NCI-H510A treated with DMSO at 0.1 percent for 48 hours (cell line): Measurements from ENCODE around the gene BOLA1.
"Not testable (repeated sequence)": the region's sequence is repeated elsewhere in the genome, so short reads cannot be mapped to it uniquely, and the experiment has no call there.

Experiments
- DNase-seq: peaks from one replicate; lab custom pipeline; 2025; lab: John Stamatoyannopoulos, UW

Gene BOLA1

GRCh38 chr1:149931212-149931790 is 31.9 kb downstream of the BOLA1 start:
- DNase-seq, result no peak

GRCh38 chr1:149932474-149932873 is 33.1 kb downstream of the BOLA1 start:
- no peak for DNase-seq

DNA sequence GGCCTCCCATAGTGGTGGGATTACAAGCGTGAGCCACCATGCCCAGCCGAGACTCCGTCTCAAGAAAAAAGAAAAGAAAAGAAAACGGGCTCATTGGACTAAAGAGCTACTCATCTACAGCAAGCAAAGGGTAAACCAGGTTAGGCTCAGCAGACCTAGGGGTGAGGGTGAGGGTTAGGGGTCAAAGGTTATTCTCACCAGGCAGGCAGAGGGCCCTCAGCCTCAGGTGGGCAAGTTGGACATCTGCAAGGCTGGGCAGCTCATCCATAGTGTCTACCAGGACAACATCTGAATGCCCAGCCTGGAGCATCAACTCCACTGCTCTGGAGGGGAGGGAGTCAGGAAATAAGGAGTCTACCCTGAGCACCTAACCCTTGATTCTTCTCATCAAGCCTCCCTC is 33.8 kb downstream of the BOLA1 start:
- no peak for DNase-seq

DNA sequence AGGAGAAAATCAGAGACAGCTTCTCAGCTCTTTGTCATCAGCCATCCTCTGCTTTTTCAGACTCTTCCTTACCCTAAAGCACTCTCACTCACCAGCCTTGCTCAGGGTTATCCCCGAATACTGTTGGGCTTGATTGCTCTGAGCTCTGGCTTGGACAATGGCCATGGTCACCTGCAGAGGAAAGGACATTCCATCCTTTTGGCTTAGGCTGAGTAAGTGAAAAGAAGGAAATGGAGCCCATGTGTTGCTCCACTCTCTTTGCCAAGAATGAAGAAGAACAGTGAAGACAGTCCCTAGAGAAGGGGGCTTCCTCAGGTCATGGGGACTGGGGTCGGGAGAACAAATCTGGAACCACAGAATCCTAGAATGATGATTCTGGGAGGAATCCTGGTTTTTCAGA is 35.0 kb downstream of the BOLA1 start:
- DNase-seq, result no peak

GRCh38 chr1:149936170-149936991 is 37.0 kb downstream of the BOLA1 start, which contains the start of gene MTMR11:
Gene MTMR11 (minus strand): TSS chr1:149936879. CDS start chr1:149936647, 232 bp downstream.
- no peak for DNase-seq

GRCh38 chr1:149936992-149937705 is 37.8 kb downstream of the BOLA1 start:
- peak; percentile 70 for DNase-seq

- no peak for DNase-seq
Measured at GRCh38 chr1:149937759-149938158, 38.4 kb downstream of the BOLA1 start.

DNA sequence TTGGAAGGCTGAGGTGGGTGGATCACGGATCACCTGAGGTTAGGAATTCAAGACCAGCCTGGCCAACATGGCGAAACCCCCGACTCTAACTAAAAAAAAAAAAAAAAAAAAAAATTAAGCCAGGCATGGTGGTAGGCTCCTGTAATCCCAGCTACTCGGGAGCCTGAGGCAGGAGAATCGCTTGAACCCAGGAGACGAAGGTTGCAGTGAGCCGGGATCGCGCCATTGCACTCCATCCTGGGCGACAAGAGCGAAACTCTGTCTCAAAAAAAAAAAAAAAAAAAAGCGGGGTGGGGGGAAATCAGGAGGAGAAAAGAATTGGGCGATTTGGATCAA is 39.3 kb downstream of the BOLA1 start:
- DNase-seq, result not testable (repeated sequence)

GRCh38 chr1:149940427-149940826 is 41.1 kb downstream of the BOLA1 start:
- no peak for DNase-seq

DNA sequence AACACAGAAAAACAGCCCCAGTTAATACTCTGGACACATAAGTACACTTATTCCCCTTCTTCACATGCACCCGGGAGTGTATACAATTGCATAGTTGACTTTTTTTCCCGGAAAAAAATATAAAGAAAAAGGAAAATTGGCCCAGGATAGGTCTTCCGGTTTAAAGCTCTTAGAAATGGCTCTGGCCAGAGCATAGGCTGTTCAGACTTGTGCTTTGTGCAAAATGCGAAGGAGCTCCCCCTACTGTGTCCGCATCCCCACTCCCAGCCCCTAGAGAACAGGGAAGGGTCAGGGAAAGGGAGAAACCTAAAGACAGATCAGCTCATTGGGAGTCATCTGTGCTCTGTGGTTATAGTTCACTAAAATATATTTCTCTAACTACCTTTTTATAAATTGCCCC is 42.8 kb downstream of the BOLA1 start:
- DNase-seq, result no peak

GRCh38 chr1:149942885-149943284 is 43.5 kb downstream of the BOLA1 start:
- no peak for DNase-seq

DNA sequence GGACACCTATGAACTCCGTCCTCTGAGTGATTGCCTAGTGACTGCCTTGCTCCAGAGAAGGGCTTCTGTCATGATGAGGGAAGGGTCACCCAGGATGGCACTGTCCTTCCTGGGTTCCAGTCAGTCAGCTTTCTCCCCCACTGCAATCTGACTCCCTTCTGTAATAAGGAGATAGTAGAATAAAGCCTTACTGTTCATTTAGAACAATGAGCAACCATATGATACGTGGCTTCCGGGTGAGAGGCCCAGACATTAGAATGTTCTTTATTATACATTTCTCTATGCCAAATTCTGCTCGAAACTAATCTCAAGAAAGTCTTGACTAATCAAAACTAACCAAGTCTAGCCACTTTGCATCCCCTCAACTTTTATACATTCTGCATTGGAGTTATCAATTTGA is 45.8 kb downstream of the BOLA1 start:
- DNase-seq, result no peak

DNA sequence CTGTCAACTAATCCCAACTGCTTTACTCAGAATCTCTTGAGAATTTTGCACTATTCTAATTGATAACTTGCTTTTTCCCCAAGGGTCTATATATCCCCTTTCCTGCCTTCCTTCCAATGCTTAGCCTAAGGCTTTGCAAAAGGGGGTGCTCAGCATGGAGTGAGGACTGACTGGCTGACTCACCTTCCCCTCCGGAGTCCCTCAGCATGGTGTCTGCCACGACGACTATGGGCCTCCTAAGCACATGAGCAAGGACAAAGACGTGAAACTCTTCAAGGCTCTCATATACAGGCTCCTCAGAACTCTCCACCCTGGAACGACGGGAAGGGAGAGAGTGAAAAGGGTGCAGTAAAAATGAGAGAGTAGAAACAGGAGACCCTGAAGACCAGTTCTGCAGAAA is 50.5 kb downstream of the BOLA1 start:
- DNase-seq, result no peak
